Stimulated activated CD8-positive, alpha-beta memory T cell treated with anti-CD3 and anti-CD28 coated beads, Interleukin-7, amount 100 ng/mL, for 24 hours (primary cell): ENCODE results near the gene TMEM200C.
"Not testable (repeated sequence)": the region's sequence is repeated elsewhere in the genome, so short reads cannot be mapped to it uniquely, and the experiment has no call there.

Experiments used
- DNase-seq: peaks from one replicate; pipeline ENCODE4 v3.0.0-alpha.2; 2020; ENCODE audit warnings: low read depth

Gene TMEM200C

GRCh38 chr18:5891854-5892215 lies 3.5 kb downstream of the TMEM200C start:
- DNase-seq = no peak

GRCh38 chr18:5891184-5891853 lies 4.0 kb downstream of the TMEM200C start:
- DNase-seq = no peak

GRCh38 chr18:5890331-5891183 lies 4.8 kb downstream of the TMEM200C start:
- DNase-seq = no peak

- DNase-seq = no peak
These were observed 10.0 kb downstream of the TMEM200C start for GRCh38 chr18:5885361-5885760.

- DNase-seq = no peak
These were observed 10.9 kb downstream of the TMEM200C start for GRCh38 chr18:5884375-5884774.

GRCh38 chr18:5879479-5879882 lies 15.8 kb downstream of the TMEM200C start:
- no peak for DNase-seq

GRCh38 chr18:5876891-5877290 lies 18.4 kb downstream of the TMEM200C start:
- DNase-seq = no peak

GRCh38 chr18:5874336-5874735 lies 21.0 kb downstream of the TMEM200C start:
- DNase-seq = no peak

GRCh38 chr18:5872886-5873285 lies 22.4 kb downstream of the TMEM200C start:
- DNase-seq = no peak

- DNase-seq = no peak
These were observed 23.9 kb downstream of the TMEM200C start for GRCh38 chr18:5871426-5871825.

- DNase-seq = no peak
These were observed 27.0 kb downstream of the TMEM200C start for GRCh38 chr18:5868218-5868854.

- DNase-seq = no peak
These were observed 29.8 kb downstream of the TMEM200C start for GRCh38 chr18:5865521-5865920.

- DNase-seq = not testable (repeated sequence)
These were observed 33.2 kb downstream of the TMEM200C start for GRCh38 chr18:5862127-5862526.

GRCh38 chr18:5857180-5857579 lies 38.1 kb downstream of the TMEM200C start:
- no peak for DNase-seq

GRCh38 chr18:5853253-5853652 lies 42.1 kb downstream of the TMEM200C start:
- no peak for DNase-seq

GRCh38 chr18:5851998-5852397 lies 43.3 kb downstream of the TMEM200C start:
- no peak for DNase-seq

GRCh38 chr18:5842653-5843052 lies 52.7 kb downstream of the TMEM200C start:
- no peak for DNase-seq

- no peak for DNase-seq
These were observed 53.8 kb downstream of the TMEM200C start for GRCh38 chr18:5841518-5841917.

- no peak for DNase-seq
These were observed 54.8 kb downstream of the TMEM200C start for GRCh38 chr18:5840547-5840946.

- DNase-seq = no peak
These were observed 55.3 kb downstream of the TMEM200C start for GRCh38 chr18:5840025-5840424.

GRCh38 chr18:5839102-5839501 lies 56.2 kb downstream of the TMEM200C start:
- no peak for DNase-seq
